WTC11 (cell line): ENCODE results near the gene TMTC2. TPM values are rescaled to one million over a fixed set of nuclear protein-coding genes. Genes with fewer than 3 reads are reported as not detected.

Source experiments
- ATAC-seq: fragments of 200-7000 bp; cut with Tn5 transposase; 2 replicates; pipeline ENCODE4 v1.10.0; 2021; ENCODE audit warnings: mild to moderate bottlenecking, moderate library complexity
- CTCF ChIA-PET: fragments of 300-600 bp; sonication (Branson Sonifier 250); formaldehyde crosslinking; loops from one replicate; lab custom pipeline; 2021; ENCODE audit warnings: antibody characterized with exemption; lab: Charles Lee
- POLR2A ChIA-PET: fragments of 350-600 bp; sonication (Branson Sonifier 250); formaldehyde crosslinking; loops from one replicate; lab custom pipeline; 2021; ENCODE audit warnings: antibody characterized with exemption; lab: Charles Lee
- DNase-seq: peaks from one replicate; pipeline ENCODE4 v3.0.0; 2021; ENCODE audit warnings: low spot score
- H3K27ac Mint-ChIP-seq: 2 replicates; pipeline ENCODE4 v1.8.0; 2021; ENCODE audit warnings: mixed read lengths
- H3K27me3 Mint-ChIP-seq: 2 replicates; pipeline ENCODE4 v1.8.0; 2021; ENCODE audit warnings: low read depth, mild to moderate bottlenecking, moderate library complexity, mixed read lengths
- H3K36me3 Mint-ChIP-seq: 2 replicates; pipeline ENCODE4 v1.8.0; 2021; ENCODE audit warnings: mixed read lengths
- H3K4me1 Mint-ChIP-seq: 2 replicates; pipeline ENCODE4 v1.8.0; 2022; ENCODE audit warnings: mixed read lengths
- H3K4me3 Mint-ChIP-seq: 2 replicates; pipeline ENCODE4 v1.8.0; 2021; ENCODE audit warnings: mild to moderate bottlenecking, moderate library complexity, mixed read lengths
- H3K9me3 Mint-ChIP-seq: 2 replicates; pipeline ENCODE4 v1.8.0; 2021; ENCODE audit warnings: mixed read lengths
- ETV6 ChIP-seq: sonication (generic); formaldehyde crosslinking; IDR thresholded peaks from 2 replicates; pipeline ENCODE4 v1.8.1; 2022; ENCODE audit warnings: mild to moderate bottlenecking, missing genetic modification reagents
- JAZF1 ChIP-seq: fragments of 250-450 bp; sonication (Bioruptor Pico); IDR thresholded peaks from 2 replicates; pipeline ENCODE4 v1.9.0; 2021; ENCODE audit warnings: moderate library complexity, mild to moderate bottlenecking, inconsistent platforms
- KAT7 ChIP-seq: sonication (generic); formaldehyde crosslinking; IDR thresholded peaks from 2 replicates; pipeline ENCODE4 v1.8.1; 2023; ENCODE audit warnings: missing genetic modification reagents, mild to moderate bottlenecking, borderline replicate concordance
- NFE2L1 ChIP-seq: sonication (generic); formaldehyde crosslinking; IDR thresholded peaks from 2 replicates; pipeline ENCODE4 v1.8.1; 2023; ENCODE audit warnings: missing genetic modification reagents
- NR2C2 ChIP-seq: sonication (generic); formaldehyde crosslinking; IDR thresholded peaks from 2 replicates; pipeline ENCODE4 v1.8.0; 2022; ENCODE audit warnings: mild to moderate bottlenecking, missing genetic modification reagents
- OVOL2 ChIP-seq: fragments of 250-450 bp; sonication (Bioruptor Pico); IDR thresholded peaks from 2 replicates; pipeline ENCODE4 v1.9.0; 2021; ENCODE audit warnings: mild to moderate bottlenecking, borderline replicate concordance
- TEAD1 ChIP-seq: sonication (generic); formaldehyde crosslinking; IDR thresholded peaks from 2 replicates; pipeline ENCODE4 v1.8.0; 2022; ENCODE audit warnings: mild to moderate bottlenecking, missing genetic modification reagents
- ZBTB21 ChIP-seq: sonication (generic); formaldehyde crosslinking; IDR thresholded peaks from 2 replicates; pipeline ENCODE4 v1.8.1; 2023; ENCODE audit warnings: mild to moderate bottlenecking, missing genetic modification reagents, borderline replicate concordance
- ZNF138 ChIP-seq: sonication (generic); formaldehyde crosslinking; conservative IDR thresholded peaks from 2 replicates; pipeline ENCODE4 v1.8.1; 2022; ENCODE audit warnings: mild to moderate bottlenecking, moderate library complexity, missing genetic modification reagents
- ZNF396 ChIP-seq: fragments of 250-450 bp; sonication (Bioruptor Pico); IDR thresholded peaks from 2 replicates; pipeline ENCODE4 v1.8.0; 2021; ENCODE audit warnings: mild to moderate bottlenecking, moderate library complexity, borderline replicate concordance
- total RNA-seq: library from RNA; stranded (reverse); gene quantifications from 3 replicates; pipeline ENCODE4 v1.2.3, GENCODE V29; 2021
- TF ChIP-seq, protein P1 (sequence below): fragments of 250-450 bp; sonication (Bioruptor Pico); IDR thresholded peaks from 2 replicates; pipeline ENCODE4 v1.9.0; 2021; ENCODE audit warnings: mild to moderate bottlenecking, borderline replicate concordance
- TF ChIP-seq, protein P2 (sequence below): sonication (generic); formaldehyde crosslinking; IDR thresholded peaks from 2 replicates; pipeline ENCODE4 v1.8.1; 2023; ENCODE audit warnings: mild to moderate bottlenecking, missing genetic modification reagents, moderate library complexity
- TF ChIP-seq, protein P3 (sequence below): sonication (generic); formaldehyde crosslinking; IDR thresholded peaks from 2 replicates; pipeline ENCODE4 v1.8.0; 2022; ENCODE audit warnings: mild to moderate bottlenecking, missing genetic modification reagents
- TF ChIP-seq, protein P4 (sequence below): sonication (generic); formaldehyde crosslinking; IDR thresholded peaks from 2 replicates; pipeline ENCODE4 v1.8.1; 2023; ENCODE audit warnings: mild to moderate bottlenecking, moderate library complexity, missing genetic modification reagents
- TF ChIP-seq, protein P5 (sequence below): sonication (generic); formaldehyde crosslinking; IDR thresholded peaks from 2 replicates; pipeline ENCODE4 v1.8.0; 2023; ENCODE audit warnings: missing genetic modification reagents
- TF ChIP-seq, protein P6 (sequence below): sonication (generic); formaldehyde crosslinking; IDR thresholded peaks from 2 replicates; pipeline ENCODE4 v1.8.1; 2022; ENCODE audit warnings: low read depth, missing genetic modification reagents, borderline replicate concordance

TMTC2 gene
- total RNA-seq, 1 experiment from 2014 or later, result 6.4 TPM

DNA sequence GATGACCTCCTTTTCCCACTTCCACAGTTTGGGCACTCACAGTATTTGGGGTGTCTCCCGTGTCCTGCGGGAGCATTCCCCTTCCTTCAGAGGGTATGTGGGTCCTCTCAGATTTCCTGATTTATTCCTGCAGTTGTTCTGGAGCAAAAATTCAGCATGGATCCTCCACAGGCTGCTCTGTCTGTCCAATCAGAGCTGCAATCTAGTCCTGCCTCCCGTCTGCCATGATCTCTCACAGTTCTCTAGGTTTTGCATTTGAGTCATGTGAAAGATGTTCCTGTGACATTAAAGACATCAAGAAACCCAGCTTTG is 435.9 kb downstream of the TMTC2 start (continued):
- TF ChIP-seq, protein P1, sequence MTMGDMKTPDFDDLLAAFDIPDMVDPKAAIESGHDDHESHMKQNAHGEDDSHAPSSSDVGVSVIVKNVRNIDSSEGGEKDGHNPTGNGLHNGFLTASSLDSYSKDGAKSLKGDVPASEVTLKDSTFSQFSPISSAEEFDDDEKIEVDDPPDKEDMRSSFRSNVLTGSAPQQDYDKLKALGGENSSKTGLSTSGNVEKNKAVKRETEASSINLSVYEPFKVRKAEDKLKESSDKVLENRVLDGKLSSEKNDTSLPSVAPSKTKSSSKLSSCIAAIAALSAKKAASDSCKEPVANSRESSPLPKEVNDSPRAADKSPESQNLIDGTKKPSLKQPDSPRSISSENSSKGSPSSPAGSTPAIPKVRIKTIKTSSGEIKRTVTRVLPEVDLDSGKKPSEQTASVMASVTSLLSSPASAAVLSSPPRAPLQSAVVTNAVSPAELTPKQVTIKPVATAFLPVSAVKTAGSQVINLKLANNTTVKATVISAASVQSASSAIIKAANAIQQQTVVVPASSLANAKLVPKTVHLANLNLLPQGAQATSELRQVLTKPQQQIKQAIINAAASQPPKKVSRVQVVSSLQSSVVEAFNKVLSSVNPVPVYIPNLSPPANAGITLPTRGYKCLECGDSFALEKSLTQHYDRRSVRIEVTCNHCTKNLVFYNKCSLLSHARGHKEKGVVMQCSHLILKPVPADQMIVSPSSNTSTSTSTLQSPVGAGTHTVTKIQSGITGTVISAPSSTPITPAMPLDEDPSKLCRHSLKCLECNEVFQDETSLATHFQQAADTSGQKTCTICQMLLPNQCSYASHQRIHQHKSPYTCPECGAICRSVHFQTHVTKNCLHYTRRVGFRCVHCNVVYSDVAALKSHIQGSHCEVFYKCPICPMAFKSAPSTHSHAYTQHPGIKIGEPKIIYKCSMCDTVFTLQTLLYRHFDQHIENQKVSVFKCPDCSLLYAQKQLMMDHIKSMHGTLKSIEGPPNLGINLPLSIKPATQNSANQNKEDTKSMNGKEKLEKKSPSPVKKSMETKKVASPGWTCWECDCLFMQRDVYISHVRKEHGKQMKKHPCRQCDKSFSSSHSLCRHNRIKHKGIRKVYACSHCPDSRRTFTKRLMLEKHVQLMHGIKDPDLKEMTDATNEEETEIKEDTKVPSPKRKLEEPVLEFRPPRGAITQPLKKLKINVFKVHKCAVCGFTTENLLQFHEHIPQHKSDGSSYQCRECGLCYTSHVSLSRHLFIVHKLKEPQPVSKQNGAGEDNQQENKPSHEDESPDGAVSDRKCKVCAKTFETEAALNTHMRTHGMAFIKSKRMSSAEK (CRISPR knock-in tag), result no peak
- no peak for TF ChIP-seq OVOL2
- TF ChIP-seq NR2C2, result no peak
- no peak for TF ChIP-seq KAT7 (CRISPR knock-in tag)

DNA sequence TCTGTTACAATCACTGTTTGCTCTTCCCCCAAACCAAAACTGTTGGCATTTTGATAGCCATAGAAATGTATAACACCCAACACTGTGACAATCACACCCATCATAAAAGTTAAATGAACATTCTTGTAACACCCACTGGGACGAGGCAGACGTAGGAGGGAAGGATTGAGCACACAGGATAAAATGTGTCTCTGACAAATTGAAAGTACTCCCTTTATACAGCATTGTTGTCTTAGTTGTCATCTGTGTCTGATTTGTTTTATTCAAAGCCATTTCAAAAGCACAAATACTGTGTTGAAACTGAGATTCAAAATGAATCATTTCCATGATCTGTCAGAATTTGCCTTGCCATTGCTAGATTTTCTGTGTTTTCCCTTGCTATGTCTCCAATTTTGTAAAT is 436.3 kb downstream of the TMTC2 start:
- Mint-ChIP-seq H3K9me3 (no peaks in the 10 kb centered on the region), H3K36me3 (no peaks in the 10 kb centered on the region), H3K4me1 (peaks cover 22% of the 10 kb centered on the region), H3K27me3 (no peaks in the 10 kb centered on the region), H3K27ac (no peak overlapping the region), H3K4me3 (no peak overlapping the region)
- DNase-seq (no peak), ATAC-seq (no peak)
- ChIA-PET POLR2A (no interaction called here), CTCF (no interaction called here)
- no peak for TF ChIP-seq ZNF138 (CRISPR knock-in tag)
- no peak for TF ChIP-seq NFE2L1 (CRISPR knock-in tag)
- TF ChIP-seq, protein P2, sequence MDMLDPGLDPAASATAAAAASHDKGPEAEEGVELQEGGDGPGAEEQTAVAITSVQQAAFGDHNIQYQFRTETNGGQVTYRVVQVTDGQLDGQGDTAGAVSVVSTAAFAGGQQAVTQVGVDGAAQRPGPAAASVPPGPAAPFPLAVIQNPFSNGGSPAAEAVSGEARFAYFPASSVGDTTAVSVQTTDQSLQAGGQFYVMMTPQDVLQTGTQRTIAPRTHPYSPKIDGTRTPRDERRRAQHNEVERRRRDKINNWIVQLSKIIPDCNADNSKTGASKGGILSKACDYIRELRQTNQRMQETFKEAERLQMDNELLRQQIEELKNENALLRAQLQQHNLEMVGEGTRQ (CRISPR knock-in tag), result no peak
- TF ChIP-seq, protein P3, sequence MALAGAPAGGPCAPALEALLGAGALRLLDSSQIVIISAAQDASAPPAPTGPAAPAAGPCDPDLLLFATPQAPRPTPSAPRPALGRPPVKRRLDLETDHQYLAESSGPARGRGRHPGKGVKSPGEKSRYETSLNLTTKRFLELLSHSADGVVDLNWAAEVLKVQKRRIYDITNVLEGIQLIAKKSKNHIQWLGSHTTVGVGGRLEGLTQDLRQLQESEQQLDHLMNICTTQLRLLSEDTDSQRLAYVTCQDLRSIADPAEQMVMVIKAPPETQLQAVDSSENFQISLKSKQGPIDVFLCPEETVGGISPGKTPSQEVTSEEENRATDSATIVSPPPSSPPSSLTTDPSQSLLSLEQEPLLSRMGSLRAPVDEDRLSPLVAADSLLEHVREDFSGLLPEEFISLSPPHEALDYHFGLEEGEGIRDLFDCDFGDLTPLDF (CRISPR knock-in tag), result no peak
- TF ChIP-seq ZBTB21, result no peak
- TF ChIP-seq, protein P4, sequence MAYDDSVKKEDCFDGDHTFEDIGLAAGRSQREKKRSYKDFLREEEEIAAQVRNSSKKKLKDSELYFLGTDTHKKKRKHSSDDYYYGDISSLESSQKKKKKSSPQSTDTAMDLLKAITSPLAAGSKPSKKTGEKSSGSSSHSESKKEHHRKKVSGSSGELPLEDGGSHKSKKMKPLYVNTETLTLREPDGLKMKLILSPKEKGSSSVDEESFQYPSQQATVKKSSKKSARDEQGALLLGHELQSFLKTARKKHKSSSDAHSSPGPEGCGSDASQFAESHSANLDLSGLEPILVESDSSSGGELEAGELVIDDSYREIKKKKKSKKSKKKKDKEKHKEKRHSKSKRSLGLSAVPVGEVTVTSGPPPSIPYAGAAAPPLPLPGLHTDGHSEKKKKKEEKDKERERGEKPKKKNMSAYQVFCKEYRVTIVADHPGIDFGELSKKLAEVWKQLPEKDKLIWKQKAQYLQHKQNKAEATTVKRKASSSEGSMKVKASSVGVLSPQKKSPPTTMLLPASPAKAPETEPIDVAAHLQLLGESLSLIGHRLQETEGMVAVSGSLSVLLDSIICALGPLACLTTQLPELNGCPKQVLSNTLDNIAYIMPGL, result no peak
- TF ChIP-seq, protein P5, sequence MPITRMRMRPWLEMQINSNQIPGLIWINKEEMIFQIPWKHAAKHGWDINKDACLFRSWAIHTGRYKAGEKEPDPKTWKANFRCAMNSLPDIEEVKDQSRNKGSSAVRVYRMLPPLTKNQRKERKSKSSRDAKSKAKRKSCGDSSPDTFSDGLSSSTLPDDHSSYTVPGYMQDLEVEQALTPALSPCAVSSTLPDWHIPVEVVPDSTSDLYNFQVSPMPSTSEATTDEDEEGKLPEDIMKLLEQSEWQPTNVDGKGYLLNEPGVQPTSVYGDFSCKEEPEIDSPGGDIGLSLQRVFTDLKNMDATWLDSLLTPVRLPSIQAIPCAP, result no peak
- no peak for TF ChIP-seq TEAD1 (CRISPR knock-in tag)
- TF ChIP-seq, protein P6, sequence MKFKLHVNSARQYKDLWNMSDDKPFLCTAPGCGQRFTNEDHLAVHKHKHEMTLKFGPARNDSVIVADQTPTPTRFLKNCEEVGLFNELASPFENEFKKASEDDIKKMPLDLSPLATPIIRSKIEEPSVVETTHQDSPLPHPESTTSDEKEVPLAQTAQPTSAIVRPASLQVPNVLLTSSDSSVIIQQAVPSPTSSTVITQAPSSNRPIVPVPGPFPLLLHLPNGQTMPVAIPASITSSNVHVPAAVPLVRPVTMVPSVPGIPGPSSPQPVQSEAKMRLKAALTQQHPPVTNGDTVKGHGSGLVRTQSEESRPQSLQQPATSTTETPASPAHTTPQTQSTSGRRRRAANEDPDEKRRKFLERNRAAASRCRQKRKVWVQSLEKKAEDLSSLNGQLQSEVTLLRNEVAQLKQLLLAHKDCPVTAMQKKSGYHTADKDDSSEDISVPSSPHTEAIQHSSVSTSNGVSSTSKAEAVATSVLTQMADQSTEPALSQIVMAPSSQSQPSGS (CRISPR knock-in tag), result no peak
- TF ChIP-seq ETV6 (CRISPR knock-in tag), result no peak
- TF ChIP-seq ZNF396, result no peak
- TF ChIP-seq KAT7 (CRISPR knock-in tag), result no peak
- TF ChIP-seq JAZF1, result no peak
